NB4 (cell line): ENCODE results near the gene MEF2B.

ENCODE experiments used
- DNase-seq: peaks from one replicate; pipeline ENCODE4 v3.0.0; 2010; ENCODE audit warnings: low read depth
- H3K4me3 ChIP-seq: one replicate; pipeline ENCODE4 v1.5.1; 2011; ENCODE audit warnings: mild to moderate bottlenecking, low read depth, low read length, moderate library complexity
- MYC ChIP-seq: IDR thresholded peaks from 2 replicates; pipeline ENCODE4 v1.6.1; 2011; ENCODE audit warnings: low read depth, low read length
- POLR2A ChIP-seq: IDR thresholded peaks from 2 replicates; pipeline ENCODE4 v1.6.1; 2011; ENCODE audit warnings: mild to moderate bottlenecking; ENCODE audit not compliant: insufficient read length; ENCODE audit errors: extremely low read depth
- TF ChIP-seq, protein P1 (sequence below): IDR thresholded peaks from one replicate; pipeline ENCODE4 v1.5.1; 2012; ENCODE audit warnings: low read depth, low read length
- TF ChIP-seq, protein P2 (sequence below): IDR thresholded peaks from 2 replicates; pipeline ENCODE4 v1.6.1; 2011; ENCODE audit warnings: low read depth, low read length

MEF2B gene

DNA sequence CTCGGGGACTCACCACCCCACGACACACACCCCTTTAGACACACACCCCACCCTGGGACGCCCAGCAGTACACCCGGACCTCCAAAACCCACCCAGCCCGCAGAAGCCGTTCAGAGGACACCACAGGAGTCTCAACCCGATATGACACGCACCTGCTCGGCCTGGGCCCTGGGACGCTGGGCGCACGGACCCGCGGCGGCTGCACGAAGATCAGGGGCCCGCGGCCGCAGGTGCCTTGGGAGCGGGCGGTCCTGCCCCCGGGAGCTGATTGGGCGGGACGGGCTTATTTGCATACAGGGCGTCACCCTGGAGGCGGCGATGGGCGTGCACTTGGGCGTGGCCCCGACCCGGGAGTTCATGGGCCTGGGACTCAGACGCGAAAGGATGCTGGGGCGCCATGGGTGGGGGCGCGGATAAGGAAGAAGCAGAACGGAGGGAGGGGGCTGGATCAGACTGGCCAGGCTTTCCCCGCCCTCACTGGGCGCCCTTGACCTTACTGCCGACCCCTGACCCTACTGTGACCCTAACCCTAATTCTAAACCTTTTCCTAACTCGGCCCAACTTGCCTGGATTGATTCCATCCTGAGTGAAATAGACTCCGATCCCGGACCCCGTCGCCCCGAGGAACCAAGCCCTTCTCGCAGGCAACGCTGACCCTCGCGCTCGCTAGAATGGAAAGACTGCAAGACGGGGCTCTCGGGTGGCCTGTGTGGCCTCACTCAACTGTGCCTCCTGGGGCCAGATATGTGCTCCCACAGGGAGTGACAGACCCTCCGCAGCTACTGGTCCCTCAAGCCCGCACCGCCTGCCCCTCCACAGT, at the start of gene MEF2B:
Gene MEF2B, minus strand, starts transcription at position 211 of the 820 bp plus-strand sequence. CDS start 19,528 bp downstream, outside the sequence.
- TF ChIP-seq, protein P1, sequence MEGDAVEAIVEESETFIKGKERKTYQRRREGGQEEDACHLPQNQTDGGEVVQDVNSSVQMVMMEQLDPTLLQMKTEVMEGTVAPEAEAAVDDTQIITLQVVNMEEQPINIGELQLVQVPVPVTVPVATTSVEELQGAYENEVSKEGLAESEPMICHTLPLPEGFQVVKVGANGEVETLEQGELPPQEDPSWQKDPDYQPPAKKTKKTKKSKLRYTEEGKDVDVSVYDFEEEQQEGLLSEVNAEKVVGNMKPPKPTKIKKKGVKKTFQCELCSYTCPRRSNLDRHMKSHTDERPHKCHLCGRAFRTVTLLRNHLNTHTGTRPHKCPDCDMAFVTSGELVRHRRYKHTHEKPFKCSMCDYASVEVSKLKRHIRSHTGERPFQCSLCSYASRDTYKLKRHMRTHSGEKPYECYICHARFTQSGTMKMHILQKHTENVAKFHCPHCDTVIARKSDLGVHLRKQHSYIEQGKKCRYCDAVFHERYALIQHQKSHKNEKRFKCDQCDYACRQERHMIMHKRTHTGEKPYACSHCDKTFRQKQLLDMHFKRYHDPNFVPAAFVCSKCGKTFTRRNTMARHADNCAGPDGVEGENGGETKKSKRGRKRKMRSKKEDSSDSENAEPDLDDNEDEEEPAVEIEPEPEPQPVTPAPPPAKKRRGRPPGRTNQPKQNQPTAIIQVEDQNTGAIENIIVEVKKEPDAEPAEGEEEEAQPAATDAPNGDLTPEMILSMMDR, result no peak
- TF ChIP-seq MYC, result no peak
- TF ChIP-seq, protein P2, sequence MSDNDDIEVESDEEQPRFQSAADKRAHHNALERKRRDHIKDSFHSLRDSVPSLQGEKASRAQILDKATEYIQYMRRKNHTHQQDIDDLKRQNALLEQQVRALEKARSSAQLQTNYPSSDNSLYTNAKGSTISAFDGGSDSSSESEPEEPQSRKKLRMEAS, result no peak
- no peak within 1 kb of the TSS for H3K4me3 ChIP-seq
- peak; percentile 85 for DNase-seq

DNA sequence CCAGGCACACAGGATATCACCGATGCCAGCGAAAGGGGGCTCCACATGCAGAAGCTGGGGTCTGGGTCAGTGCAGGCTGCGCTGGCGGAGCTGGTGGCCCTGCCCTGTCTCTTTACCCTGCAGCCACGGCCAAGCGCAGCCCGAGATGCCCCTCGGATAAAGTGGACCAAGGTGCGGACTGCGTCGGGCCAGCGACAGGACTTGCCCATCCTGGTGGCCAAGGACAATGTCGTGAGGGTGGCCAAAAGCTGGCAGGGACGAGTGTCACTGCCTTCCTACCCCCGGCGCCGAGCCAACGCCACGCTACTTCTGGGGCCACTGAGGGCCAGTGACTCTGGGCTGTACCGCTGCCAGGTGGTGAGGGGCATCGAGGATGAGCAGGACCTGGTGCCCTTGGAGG, 48.8 kb upstream of the MEF2B start:
- no peak for TF ChIP-seq MYC
- TF ChIP-seq, protein P2, result no peak
- TF ChIP-seq, protein P1, result no peak

DNA sequence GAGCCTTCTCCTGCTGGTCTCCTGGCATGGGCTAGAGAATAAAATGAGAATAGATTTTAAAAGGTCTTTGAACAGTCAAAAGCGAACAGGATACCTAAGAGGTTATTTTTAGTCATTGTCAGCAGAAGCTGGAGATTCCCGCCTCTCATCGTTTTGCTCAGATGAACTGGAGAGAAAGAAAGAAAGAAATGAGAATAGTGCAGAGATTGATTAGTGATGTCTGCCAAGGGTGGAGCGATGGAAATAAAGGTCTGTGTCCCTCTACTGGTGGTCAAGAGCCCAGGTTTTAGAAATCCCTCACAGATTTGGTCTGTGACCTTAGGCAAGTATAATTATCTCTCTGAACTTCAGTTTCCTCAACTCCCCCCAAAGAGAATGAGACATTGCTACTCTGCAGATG, 47.0 kb upstream of the MEF2B start:
- peak; percentile 49 for DNase-seq
- no peak overlapping the region for H3K4me3 ChIP-seq
- TF ChIP-seq, protein P2, result no peak
- TF ChIP-seq, protein P1, result no peak
- TF ChIP-seq MYC (no peak), POLR2A (no peak)

More for the DNA sequence above, 48.8 kb upstream of the MEF2B start:
- DNase-seq, result no peak
- H3K4me3 ChIP-seq, result no peak overlapping the region

DNA sequence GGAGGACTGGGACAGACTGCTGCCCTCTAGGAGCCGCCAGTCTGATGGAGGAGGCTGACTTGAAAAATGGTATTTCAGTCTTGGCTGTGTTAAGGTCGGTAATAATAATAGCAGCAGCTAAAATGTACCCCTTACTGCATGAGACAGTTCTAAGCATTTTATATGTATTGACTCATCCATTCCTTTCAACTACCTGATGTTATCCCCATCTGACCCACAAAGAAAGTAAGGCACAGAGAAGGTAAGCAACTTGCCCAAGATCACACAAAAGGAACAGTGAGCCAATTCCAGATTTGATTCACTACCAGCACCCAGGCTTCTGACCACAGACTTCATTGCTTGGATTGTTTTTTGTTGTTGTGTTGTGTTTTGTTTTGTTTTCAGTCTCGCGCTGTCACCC, 45.7 kb upstream of the MEF2B start:
- TF ChIP-seq, protein P1, result no peak
- TF ChIP-seq POLR2A (no peak), MYC (no peak)
- TF ChIP-seq, protein P2, result no peak
- H3K4me3 ChIP-seq, result no peak overlapping the region
- DNase-seq, result no peak

DNA sequence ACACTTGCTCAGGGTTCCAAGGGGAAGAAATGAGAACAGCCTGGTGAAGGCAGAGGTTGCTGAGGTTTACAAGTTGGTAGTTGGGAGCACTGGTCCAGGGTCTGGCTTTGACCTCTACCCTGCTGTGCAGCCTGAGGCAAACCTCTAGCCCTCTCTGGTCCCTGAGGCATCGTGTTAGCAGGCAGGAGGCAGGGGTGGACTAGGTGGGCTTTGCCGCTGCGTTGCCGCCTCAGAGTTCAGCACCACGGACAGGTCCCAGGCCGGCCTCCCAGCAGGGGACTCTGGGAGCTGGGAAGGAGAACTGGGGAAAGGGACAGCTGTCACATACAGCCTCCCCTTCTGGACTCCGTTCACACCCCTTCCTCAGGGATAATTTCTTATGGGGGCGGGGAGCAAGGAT, 44.8 kb upstream of the MEF2B start:
- DNase-seq, result peak; percentile 59
- H3K4me3 ChIP-seq, result no peak overlapping the region
- TF ChIP-seq MYC, result no peak

DNA sequence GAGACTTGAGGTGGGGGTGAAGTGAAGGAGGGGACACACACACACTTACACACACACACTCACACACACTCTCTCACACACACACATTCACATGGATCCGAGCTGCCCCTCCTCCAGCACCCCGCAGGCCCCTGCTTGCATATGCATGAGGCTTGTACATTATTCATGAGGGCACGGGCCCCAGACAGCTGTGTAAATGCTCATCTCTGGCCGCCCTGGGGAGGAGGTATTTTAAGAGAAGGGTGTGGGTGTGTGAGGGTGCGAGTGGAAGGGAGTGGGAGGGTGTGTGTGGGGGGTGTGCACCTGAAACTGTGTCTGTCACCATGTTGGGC, 44.1 kb upstream of the MEF2B start:
- TF ChIP-seq MYC (no peak), POLR2A (no peak)
- TF ChIP-seq, protein P1, result no peak
- TF ChIP-seq, protein P2, result no peak
- H3K4me3 ChIP-seq, result no peak overlapping the region
- DNase-seq, result peak; percentile 18
